Measurements from ENCODE around the gene ADCY4. TPM values are rescaled to one million over a fixed set of nuclear protein-coding genes. Genes with fewer than 3 reads are reported as not detected.

ADCY4 gene
- total and polyA plus RNA-seq, 2 of the 13 experiments (the other 11 are each of a cell fraction or from before 2014, with no cell fraction given), result 0.03 TPM; not detected in 1

DNA sequence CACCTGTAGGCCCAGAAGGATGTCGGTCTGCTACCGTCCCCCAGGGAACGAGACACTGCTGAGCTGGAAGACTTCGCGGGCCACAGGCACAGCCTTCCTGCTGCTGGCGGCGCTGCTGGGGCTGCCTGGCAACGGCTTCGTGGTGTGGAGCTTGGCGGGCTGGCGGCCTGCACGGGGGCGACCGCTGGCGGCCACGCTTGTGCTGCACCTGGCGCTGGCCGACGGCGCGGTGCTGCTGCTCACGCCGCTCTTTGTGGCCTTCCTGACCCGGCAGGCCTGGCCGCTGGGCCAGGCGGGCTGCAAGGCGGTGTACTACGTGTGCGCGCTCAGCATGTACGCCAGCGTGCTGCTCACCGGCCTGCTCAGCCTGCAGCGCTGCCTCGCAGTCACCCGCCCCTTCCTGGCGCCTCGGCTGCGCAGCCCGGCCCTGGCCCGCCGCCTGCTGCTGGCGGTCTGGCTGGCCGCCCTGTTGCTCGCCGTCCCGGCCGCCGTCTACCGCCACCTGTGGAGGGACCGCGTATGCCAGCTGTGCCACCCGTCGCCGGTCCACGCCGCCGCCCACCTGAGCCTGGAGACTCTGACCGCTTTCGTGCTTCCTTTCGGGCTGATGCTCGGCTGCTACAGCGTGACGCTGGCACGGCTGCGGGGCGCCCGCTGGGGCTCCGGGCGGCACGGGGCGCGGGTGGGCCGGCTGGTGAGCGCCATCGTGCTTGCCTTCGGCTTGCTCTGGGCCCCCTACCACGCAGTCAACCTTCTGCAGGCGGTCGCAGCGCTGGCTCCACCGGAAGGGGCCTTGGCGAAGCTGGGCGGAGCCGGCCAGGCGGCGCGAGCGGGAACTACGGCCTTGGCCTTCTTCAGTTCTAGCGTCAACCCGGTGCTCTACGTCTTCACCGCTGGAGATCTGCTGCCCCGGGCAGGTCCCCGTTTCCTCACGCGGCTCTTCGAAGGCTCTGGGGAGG is 23.9 kb downstream of the ADCY4 start, which contains the start of gene LTB4R (continued):
- TF ChIP-seq ARID5B (CRISPR knock-in tag; IDR thresholded peaks at IDR 0.05), result no peak
- no peak for TF ChIP-seq ZNF543 (CRISPR knock-in tag; IDR thresholded peaks at IDR 0.05)
- no peak for TF ChIP-seq ZZZ3 (CRISPR knock-in tag; IDR thresholded peaks at IDR 0.05; ENCODE audit: borderline replicate concordance)
- TF ChIP-seq, protein P1, sequence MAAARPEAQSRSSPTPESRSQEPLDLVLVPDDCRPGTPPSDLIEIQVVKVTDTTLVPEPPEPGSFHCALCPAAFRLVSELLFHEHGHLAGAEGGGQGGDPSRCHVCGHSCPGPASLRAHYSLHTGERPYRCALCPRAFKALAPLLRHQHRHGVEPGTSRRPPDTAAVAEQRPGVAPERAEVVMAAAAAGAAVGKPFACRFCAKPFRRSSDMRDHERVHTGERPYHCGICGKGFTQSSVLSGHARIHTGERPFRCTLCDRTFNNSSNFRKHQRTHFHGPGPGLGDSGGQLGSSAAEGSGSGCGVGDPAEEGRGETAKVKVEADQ (CRISPR knock-in tag; IDR thresholded peaks at IDR 0.05; ENCODE audit: borderline replicate concordance), result no peak
- 0 out of 2 replicates have a peak, but pooled peaks have one; percentile 18 for TF ChIP-seq BORCS8-MEF2B (CRISPR knock-in tag; IDR thresholded peaks at IDR 0.05)

- no peak for ATAC-seq
- no peak overlapping the region for H3K9ac ChIP-seq (ENCODE audit: insufficient read depth, low read depth, low read length)
- peak; percentile 25; the same call in 1 of the 2 replicates for TF ChIP-seq NRL (CRISPR knock-in tag; IDR thresholded peaks at IDR 0.05; ENCODE audit: borderline replicate concordance)
- TF ChIP-seq TEAD3 (CRISPR knock-in tag; optimal IDR thresholded peaks at IDR 0.05; ENCODE audit: borderline replicate concordance), result peak; percentile 20
- TF ChIP-seq, protein P2, sequence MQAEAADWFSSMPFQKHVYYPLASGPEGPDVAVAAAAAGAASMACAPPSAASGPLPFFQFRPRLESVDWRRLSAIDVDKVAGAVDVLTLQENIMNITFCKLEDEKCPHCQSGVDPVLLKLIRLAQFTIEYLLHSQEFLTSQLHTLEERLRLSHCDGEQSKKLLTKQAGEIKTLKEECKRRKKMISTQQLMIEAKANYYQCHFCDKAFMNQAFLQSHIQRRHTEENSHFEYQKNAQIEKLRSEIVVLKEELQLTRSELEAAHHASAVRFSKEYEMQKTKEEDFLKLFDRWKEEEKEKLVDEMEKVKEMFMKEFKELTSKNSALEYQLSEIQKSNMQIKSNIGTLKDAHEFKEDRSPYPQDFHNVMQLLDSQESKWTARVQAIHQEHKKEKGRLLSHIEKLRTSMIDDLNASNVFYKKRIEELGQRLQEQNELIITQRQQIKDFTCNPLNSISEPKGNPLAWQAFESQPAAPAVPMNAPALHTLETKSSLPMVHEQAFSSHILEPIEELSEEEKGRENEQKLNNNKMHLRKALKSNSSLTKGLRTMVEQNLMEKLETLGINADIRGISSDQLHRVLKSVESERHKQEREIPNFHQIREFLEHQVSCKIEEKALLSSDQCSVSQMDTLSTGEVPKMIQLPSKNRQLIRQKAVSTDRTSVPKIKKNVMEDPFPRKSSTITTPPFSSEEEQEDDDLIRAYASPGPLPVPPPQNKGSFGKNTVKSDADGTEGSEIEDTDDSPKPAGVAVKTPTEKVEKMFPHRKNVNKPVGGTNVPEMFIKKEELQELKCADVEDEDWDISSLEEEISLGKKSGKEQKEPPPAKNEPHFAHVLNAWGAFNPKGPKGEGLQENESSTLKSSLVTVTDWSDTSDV (CRISPR knock-in tag; IDR thresholded peaks at IDR 0.05), result 0 out of 2 replicates have a peak, but pooled peaks have one; percentile 54
- no peak for TF ChIP-seq TP53 (CRISPR knock-in tag; conservative IDR thresholded peaks at IDR 0.05)
- TF ChIP-seq JUN (CRISPR knock-in tag; IDR thresholded peaks at IDR 0.05), result 0 out of 2 replicates have a peak, but pooled peaks have one; percentile 31
- peak; percentile 39; the same call in 1 of the 2 replicates for TF ChIP-seq ZNF891 (CRISPR knock-in tag; IDR thresholded peaks at IDR 0.05)
- 0 out of 2 replicates have a peak, but pooled peaks have one; percentile 46 for TF ChIP-seq ZNF547 (CRISPR knock-in tag; IDR thresholded peaks at IDR 0.05)
- peak; percentile 38; the same call in 1 of the 2 replicates for TF ChIP-seq KDM5B (CRISPR knock-in tag; IDR thresholded peaks at IDR 0.05; ENCODE audit: borderline replicate concordance)
These were observed 24.6 kb downstream of the ADCY4 start for GRCh38 chr14:24310265-24310645.

More at GRCh38 chr14:24310265-24310645, 24.6 kb downstream of the ADCY4 start:
- H3K9me3 ChIP-seq (ENCODE audit: low read length), result no peaks in the 10 kb centered on the region
- no peak overlapping the region for H3K4me2 ChIP-seq (ENCODE audit: low read depth, low read length)
- POLR2A ChIA-PET, result interaction anchor here (0.8 to 24.7 kb wide), 6 partner anchors 8 to 215 kb away, joined by 3 to 850 read pairs (median 17); partner anchors contain the start of genes CHMP4A, DHRS1, GMPR2 and NEDD8
- no peak overlapping the region for H2AFZ ChIP-seq (ENCODE audit: low read length)
- H3K36me3 ChIP-seq (replicated peaks in 1 of 2; ENCODE audit: control insufficient read depth in 1 of 2, insufficient read depth in 2 of 2, low read length in 2 of 2), result peaks cover 16 to 18% of the 10 kb centered on the region in 2 experiments
- no peak overlapping the region for H3K4me3 ChIP-seq (replicated peaks in 1 of 3; ENCODE audit: insufficient read depth in 1 of 3, low read depth in 2 of 3, low read length in 3 of 3)
- in situ Hi-C loops (cut with HindIII; ENCODE audit: extremely low pct_ligation_motif_present, low pct_unique_long_range_greater_than_20kb) (no loop called here), intact Hi-C loops (cut with micrococcal nuclease; ENCODE audit: unreplicated experiment) (no loop called here)
- peaks cover 58% of the 10 kb centered on the region for H3K4me1 ChIP-seq (ENCODE audit: insufficient read depth, low read length)
- FAIRE-seq, result no peak
- 90% methylated on average over 5 of the region's 5 CpGs for WGBS (ENCODE audit: low lambda C conversion rate)
- H3K79me2 ChIP-seq (ENCODE audit: insufficient read depth, low read length), result peaks cover 9% of the 10 kb centered on the region
- CTCF ChIA-PET (ENCODE audit: low intra/inter-chr PET ratio, low total read pairs), result interaction anchor here (3.4 kb wide), 1 partner anchor 12 kb away, joined by 45 read pairs; the partner anchor contains the start of genes DHRS1 and NOP9
- peak overlapping the region; percentile 4 for H3K27ac ChIP-seq (ENCODE audit: extremely low read length, insufficient read depth, low read length)
- H3K27me3 ChIP-seq (ENCODE audit: control insufficient read depth in 1 of 2, insufficient read depth in 2 of 2, low read length in 2 of 2), result no peaks in the 10 kb centered on the region; a peak in 1 of 5 replicates
- DNase-seq (ENCODE audit: low spot score), result no peak
- BruUV-seq (replicated peaks), result no TSS peak
- H4K20me1 ChIP-seq (ENCODE audit: insufficient read depth, low read length), result no peaks in the 10 kb centered on the region

Data from HepG2 (cell line).